HepG2 (cell line): ENCODE data around the gene HAND1. TPM values are rescaled to one million over a fixed set of nuclear protein-coding genes. Genes with fewer than 3 reads are reported as not detected.

ENCODE experiments used
- BCL6 ChIP-seq: IDR thresholded peaks from 2 replicates; pipeline ENCODE4 v1.6.1; 2016; ENCODE audit warnings: missing genetic modification reagents, missing compliant biosample characterization
- CBX2 ChIP-seq, 2 experiments: fragments of 200-600 bp in 1 of 2; sonication (generic); formaldehyde crosslinking in 1 of 2; IDR thresholded peaks; 2 replicates each; pipeline versions ENCODE4 v1.7.0 to v1.8.1; 2018 to 2022; ENCODE audit warnings: low read depth in 2 of 2, low read length in 1 of 2, mild to moderate bottlenecking in 1 of 2, missing genetic modification reagents in 1 of 2
- FOXA1 ChIP-seq, 2 experiments: fragments of 450-650 bp in 1 of 2; sonication (generic) in 1 of 2; formaldehyde crosslinking in 1 of 2; IDR thresholded peaks; 2 replicates each; pipeline versions ENCODE4 v1.4.0 to v1.6.1; 2016 to 2020; ENCODE audit warnings: missing genetic modification reagents in 1 of 2
- FOXK1 ChIP-seq: sonication (generic); formaldehyde crosslinking; IDR thresholded peaks from 2 replicates; pipeline ENCODE4 v1.4.0; 2020; ENCODE audit warnings: low read depth, missing genetic modification reagents, borderline replicate concordance
- NONO ChIP-seq, 2 experiments: fragments of 450-650 bp in 1 of 2; sonication (generic) in 1 of 2; formaldehyde crosslinking in 1 of 2; IDR thresholded peaks in 1 of 2; conservative IDR thresholded peaks in 1 of 2; 2 replicates each; pipeline versions ENCODE4 v1.6.1 to v1.8.0; 2017 to 2022; ENCODE audit warnings: mild to moderate bottlenecking in 1 of 2, missing genetic modification reagents in 1 of 2, moderate library complexity in 1 of 2
- NR1H2 ChIP-seq: sonication (generic); formaldehyde crosslinking; IDR thresholded peaks from 2 replicates; pipeline ENCODE4 v1.8.1; 2022; ENCODE audit warnings: low read depth, missing genetic modification reagents, borderline replicate concordance
- RBM39 ChIP-seq: fragments of 200-400 bp; formaldehyde crosslinking; IDR thresholded peaks from one replicate; pipeline ENCODE4 v1.6.1; 2018; ENCODE audit warnings: antibody characterized with exemption, mild to moderate bottlenecking, low read depth, low read length; ENCODE audit not compliant: poor library complexity, severe bottlenecking
- RFXAP ChIP-seq: sonication (generic); formaldehyde crosslinking; IDR thresholded peaks from 2 replicates; pipeline ENCODE4 v1.4.0; 2020; ENCODE audit warnings: missing genetic modification reagents, borderline replicate concordance
- RORA ChIP-seq: sonication (generic); formaldehyde crosslinking; IDR thresholded peaks from 2 replicates; pipeline ENCODE4 v1.5.0; 2020; ENCODE audit warnings: mild to moderate bottlenecking, missing genetic modification reagents, moderate library complexity
- SAFB2 ChIP-seq: sonication (generic); formaldehyde crosslinking; IDR thresholded peaks from 2 replicates; pipeline ENCODE4 v1.5.1; 2020; ENCODE audit warnings: missing genetic modification reagents, low read depth, mild to moderate bottlenecking, borderline replicate concordance
- SAP130 ChIP-seq: IDR thresholded peaks from 2 replicates; pipeline ENCODE4 v1.6.1; 2016; ENCODE audit warnings: low read depth
- SIN3A ChIP-seq: IDR thresholded peaks from 2 replicates; pipeline ENCODE4 v1.6.1; 2011; ENCODE audit warnings: low read depth, mild to moderate bottlenecking, control low read depth, low read length, borderline replicate concordance
- ZFP36L1 ChIP-seq: sonication (generic); formaldehyde crosslinking; IDR thresholded peaks from 2 replicates; pipeline ENCODE4 v1.8.0; 2022; ENCODE audit warnings: mild to moderate bottlenecking, missing genetic modification reagents, moderate library complexity
- ZNF343 ChIP-seq: sonication (generic); formaldehyde crosslinking; IDR thresholded peaks from 2 replicates; pipeline ENCODE4 v1.4.0; 2020; ENCODE audit warnings: mild to moderate bottlenecking, missing genetic modification reagents
- ZNF431 ChIP-seq: sonication (generic); formaldehyde crosslinking; IDR thresholded peaks from 2 replicates; pipeline ENCODE4 v1.9.0; 2022; ENCODE audit warnings: missing genetic modification reagents, low read depth, mild to moderate bottlenecking, borderline replicate concordance
- ZNF773 ChIP-seq: sonication (generic); formaldehyde crosslinking; IDR thresholded peaks from 2 replicates; pipeline ENCODE4 v1.4.0; 2020; ENCODE audit warnings: missing genetic modification reagents, borderline replicate concordance
- polyA plus RNA-seq, 8 experiments: library from polyadenylated mRNA; depleted of rRNA in 3 of 8; stranded (reverse) in 7 of 8; unstranded in 1 of 8; fragments of >200 nt; fragmentation: Illumina TruSeq in 4 of 8; extraction: Trizol in 4 of 8; gene quantifications; 2 replicates each; pipeline versions ENCODE4 v1.2.1 to v1.2.3, GENCODE V29; 2011 to 2016; ENCODE audit warnings: low read depth in 4 of 8, missing spikeins in 1 of 8, mixed read lengths in 1 of 8; ENCODE audit not compliant: insufficient read depth in 1 of 8
- total RNA-seq, 5 experiments: library from RNA; depleted of rRNA; stranded (reverse); fragments of >200 nt; fragmentation: Illumina TruSeq; extraction: Trizol; gene quantifications; 2 replicates each; pipeline ENCODE4 v1.2.3, GENCODE V29; 2016; ENCODE audit warnings: low read depth in 1 of 5
- TF ChIP-seq, protein P1 (sequence below): sonication (generic); formaldehyde crosslinking; IDR thresholded peaks from 2 replicates; pipeline ENCODE4 v1.5.0; 2020; ENCODE audit warnings: mild to moderate bottlenecking, missing genetic modification reagents, moderate library complexity
- TF ChIP-seq, protein P2 (sequence below): sonication (generic); formaldehyde crosslinking; IDR thresholded peaks from 2 replicates; pipeline ENCODE4 v1.4.0; 2020; ENCODE audit warnings: mild to moderate bottlenecking, missing genetic modification reagents
- TF ChIP-seq, protein P3 (sequence below): sonication (generic); formaldehyde crosslinking; IDR thresholded peaks from 2 replicates; pipeline ENCODE4 v1.8.1; 2023; ENCODE audit warnings: mild to moderate bottlenecking, missing genetic modification reagents
- TF ChIP-seq, protein P4 (sequence below): sonication (generic); formaldehyde crosslinking; IDR thresholded peaks from 2 replicates; pipeline ENCODE4 v1.4.0; 2020; ENCODE audit warnings: missing genetic modification reagents

HAND1 gene
- total and polyA plus RNA-seq, 2 of the 13 experiments (the other 11 are each of a cell fraction or from before 2014, with no cell fraction given) = not detected

DNA sequence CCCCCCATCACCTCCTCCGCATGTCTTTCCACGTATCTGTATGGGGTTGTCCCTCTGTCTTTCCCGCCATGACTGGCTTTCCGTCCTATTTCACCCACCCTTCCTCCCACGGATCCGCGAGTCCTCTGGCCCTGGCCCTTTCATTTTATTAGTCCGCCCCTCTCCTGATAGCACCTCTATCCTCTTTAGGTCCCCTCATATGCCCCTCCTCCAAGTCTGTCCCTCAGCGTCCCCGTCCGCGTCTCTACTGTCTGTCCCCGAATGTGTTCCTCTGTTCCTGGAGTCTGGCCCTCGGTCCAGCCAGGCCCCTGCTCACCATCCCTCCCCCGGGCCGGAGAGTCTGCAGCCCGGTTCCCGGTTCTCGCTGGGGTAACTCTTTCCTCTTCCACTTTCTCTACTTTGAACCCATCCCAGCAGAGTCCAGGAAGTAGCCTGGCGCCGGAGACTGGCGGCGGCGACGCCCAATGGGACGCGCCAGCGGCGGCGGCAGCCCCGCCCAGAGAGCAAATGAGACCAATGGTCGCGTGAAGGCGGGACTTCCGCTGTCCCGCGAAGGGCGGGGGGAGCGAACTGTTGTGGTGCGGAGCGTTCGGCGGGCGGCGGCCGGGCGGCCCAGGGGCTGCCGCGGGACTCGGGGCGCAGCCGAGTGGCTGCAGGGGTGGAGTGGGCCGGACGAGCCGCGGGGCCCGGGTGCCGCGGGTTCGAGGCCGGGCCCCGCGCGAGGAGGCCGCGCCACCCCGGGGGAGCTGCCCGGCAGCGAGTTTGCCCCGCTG lies 32.4 kb downstream of the HAND1 start, which contains the start of gene SAP30L (continued):
- TF ChIP-seq, protein P1, sequence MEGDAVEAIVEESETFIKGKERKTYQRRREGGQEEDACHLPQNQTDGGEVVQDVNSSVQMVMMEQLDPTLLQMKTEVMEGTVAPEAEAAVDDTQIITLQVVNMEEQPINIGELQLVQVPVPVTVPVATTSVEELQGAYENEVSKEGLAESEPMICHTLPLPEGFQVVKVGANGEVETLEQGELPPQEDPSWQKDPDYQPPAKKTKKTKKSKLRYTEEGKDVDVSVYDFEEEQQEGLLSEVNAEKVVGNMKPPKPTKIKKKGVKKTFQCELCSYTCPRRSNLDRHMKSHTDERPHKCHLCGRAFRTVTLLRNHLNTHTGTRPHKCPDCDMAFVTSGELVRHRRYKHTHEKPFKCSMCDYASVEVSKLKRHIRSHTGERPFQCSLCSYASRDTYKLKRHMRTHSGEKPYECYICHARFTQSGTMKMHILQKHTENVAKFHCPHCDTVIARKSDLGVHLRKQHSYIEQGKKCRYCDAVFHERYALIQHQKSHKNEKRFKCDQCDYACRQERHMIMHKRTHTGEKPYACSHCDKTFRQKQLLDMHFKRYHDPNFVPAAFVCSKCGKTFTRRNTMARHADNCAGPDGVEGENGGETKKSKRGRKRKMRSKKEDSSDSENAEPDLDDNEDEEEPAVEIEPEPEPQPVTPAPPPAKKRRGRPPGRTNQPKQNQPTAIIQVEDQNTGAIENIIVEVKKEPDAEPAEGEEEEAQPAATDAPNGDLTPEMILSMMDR (CRISPR knock-in tag) = no peak
- TF ChIP-seq RFXAP (CRISPR knock-in tag) (peak; percentile 60), FOXK1 (CRISPR knock-in tag) (peak; percentile 83; the same call in 1 of the 2 replicates), ZFP36L1 (CRISPR knock-in tag) (no peak), RBM39 (peak; percentile 65), NR1H2 (CRISPR knock-in tag) (no peak), CBX2 (IDR thresholded peaks at IDR 0.05; ENCODE audit: low read depth, low read length) (no peak), CBX2 (CRISPR knock-in tag; IDR thresholded peaks at IDR 0.05; ENCODE audit: low read depth) (no peak), NONO (IDR thresholded peaks at IDR 0.05) (no peak), NONO (CRISPR knock-in tag; conservative IDR thresholded peaks at IDR 0.05) (0 out of 2 replicates have a peak, but pooled peaks have one; percentile 28), ZNF343 (no peak), SIN3A (peak; percentile 31; the same call in 1 of the 2 replicates), SAP130 (CRISPR knock-in tag) (peak; percentile 89), SAFB2 (0 out of 2 replicates have a peak, but pooled peaks have one; percentile 16), RORA (CRISPR knock-in tag) (no peak), BCL6 (CRISPR knock-in tag) (no peak; the same call in 1 of the 2 replicates), FOXA1 (IDR thresholded peaks at IDR 0.05) (no peak), FOXA1 (CRISPR knock-in tag; IDR thresholded peaks at IDR 0.05) (no peak), ZNF431 (CRISPR knock-in tag) (peak; percentile 79), ZNF773 (CRISPR knock-in tag) (no peak)
- TF ChIP-seq, protein P2, sequence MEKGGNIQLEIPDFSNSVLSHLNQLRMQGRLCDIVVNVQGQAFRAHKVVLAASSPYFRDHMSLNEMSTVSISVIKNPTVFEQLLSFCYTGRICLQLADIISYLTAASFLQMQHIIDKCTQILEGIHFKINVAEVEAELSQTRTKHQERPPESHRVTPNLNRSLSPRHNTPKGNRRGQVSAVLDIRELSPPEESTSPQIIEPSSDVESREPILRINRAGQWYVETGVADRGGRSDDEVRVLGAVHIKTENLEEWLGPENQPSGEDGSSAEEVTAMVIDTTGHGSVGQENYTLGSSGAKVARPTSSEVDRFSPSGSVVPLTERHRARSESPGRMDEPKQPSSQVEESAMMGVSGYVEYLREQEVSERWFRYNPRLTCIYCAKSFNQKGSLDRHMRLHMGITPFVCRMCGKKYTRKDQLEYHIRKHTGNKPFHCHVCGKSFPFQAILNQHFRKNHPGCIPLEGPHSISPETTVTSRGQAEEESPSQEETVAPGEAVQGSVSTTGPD (CRISPR knock-in tag) = no peak
- TF ChIP-seq, protein P3, sequence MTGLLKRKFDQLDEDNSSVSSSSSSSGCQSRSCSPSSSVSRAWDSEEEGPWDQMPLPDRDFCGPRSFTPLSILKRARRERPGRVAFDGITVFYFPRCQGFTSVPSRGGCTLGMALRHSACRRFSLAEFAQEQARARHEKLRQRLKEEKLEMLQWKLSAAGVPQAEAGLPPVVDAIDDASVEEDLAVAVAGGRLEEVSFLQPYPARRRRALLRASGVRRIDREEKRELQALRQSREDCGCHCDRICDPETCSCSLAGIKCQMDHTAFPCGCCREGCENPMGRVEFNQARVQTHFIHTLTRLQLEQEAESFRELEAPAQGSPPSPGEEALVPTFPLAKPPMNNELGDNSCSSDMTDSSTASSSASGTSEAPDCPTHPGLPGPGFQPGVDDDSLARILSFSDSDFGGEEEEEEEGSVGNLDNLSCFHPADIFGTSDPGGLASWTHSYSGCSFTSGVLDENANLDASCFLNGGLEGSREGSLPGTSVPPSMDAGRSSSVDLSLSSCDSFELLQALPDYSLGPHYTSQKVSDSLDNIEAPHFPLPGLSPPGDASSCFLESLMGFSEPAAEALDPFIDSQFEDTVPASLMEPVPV = peak; percentile 34; the same call in 1 of the 2 replicates
- TF ChIP-seq, protein P4, sequence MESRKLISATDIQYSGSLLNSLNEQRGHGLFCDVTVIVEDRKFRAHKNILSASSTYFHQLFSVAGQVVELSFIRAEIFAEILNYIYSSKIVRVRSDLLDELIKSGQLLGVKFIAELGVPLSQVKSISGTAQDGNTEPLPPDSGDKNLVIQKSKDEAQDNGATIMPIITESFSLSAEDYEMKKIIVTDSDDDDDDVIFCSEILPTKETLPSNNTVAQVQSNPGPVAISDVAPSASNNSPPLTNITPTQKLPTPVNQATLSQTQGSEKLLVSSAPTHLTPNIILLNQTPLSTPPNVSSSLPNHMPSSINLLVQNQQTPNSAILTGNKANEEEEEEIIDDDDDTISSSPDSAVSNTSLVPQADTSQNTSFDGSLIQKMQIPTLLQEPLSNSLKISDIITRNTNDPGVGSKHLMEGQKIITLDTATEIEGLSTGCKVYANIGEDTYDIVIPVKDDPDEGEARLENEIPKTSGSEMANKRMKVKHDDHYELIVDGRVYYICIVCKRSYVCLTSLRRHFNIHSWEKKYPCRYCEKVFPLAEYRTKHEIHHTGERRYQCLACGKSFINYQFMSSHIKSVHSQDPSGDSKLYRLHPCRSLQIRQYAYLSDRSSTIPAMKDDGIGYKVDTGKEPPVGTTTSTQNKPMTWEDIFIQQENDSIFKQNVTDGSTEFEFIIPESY (CRISPR knock-in tag) = no peak
